NCI-H128 (cell line): ENCODE data around the gene STN1.

Experiments used
- DNase-seq: peaks from one replicate; lab custom pipeline; 2025; ENCODE audit not compliant: unreplicated experiment; lab: John Stamatoyannopoulos, UW

STN1 gene

DNA sequence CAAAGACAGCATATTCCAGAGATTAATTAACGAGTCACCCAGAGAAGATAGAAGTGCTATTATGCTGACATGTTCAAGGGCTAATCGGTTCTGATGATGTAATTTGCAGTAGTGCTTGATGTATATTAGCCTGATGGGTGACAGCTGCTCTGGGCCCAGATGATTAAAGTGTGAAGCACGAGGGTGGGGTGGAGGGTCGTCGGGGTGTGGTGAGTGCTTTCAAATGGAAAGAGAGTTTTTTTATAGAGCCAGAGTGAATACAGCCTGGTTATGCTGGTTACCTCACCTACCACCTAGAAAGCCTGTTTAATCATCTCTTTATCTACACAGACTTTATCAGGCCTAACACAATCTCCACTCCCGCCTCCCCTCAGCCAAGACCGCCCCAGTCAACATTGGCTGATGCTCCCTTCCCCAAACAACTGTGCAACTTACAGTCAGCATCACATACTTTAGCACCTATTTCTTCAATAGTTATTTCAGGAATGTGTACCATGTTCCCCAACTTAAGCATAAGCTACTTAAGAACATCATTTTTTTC is 11.5 kb upstream of the STN1 start:
- DNase-seq: no peak

- no peak for DNase-seq
Measured at GRCh38 chr10:103928784-103929183, 10.8 kb upstream of the STN1 start.

GRCh38 chr10:103926722-103927319 is 8.8 kb upstream of the STN1 start:
- no peak for DNase-seq

GRCh38 chr10:103925591-103925990 is 7.6 kb upstream of the STN1 start:
- no peak for DNase-seq

DNA sequence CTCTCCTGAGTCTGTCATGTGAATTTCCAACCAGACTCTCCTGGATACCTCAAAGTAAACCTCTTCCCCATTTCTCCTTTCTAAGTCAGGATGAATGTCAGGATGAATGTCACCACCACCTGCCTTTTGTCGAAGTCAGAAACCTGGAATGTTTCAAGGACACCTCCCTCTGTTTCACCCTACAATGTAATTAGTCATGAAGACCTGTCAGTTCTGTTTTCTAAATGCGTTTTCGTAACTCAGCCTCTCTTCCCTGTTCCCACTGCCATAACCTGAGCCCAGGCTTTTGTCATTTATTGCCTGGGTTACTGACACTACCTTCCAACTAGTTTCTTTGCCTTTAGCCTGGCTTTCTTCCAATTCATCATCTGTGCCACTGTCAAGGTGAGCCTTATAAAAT is 5.5 kb upstream of the STN1 start:
- no peak for DNase-seq

- no peak for DNase-seq
Measured at GRCh38 chr10:103922659-103923058, 4.7 kb upstream of the STN1 start.

GRCh38 chr10:103921750-103922195 is 3.8 kb upstream of the STN1 start:
- no peak for DNase-seq

DNA sequence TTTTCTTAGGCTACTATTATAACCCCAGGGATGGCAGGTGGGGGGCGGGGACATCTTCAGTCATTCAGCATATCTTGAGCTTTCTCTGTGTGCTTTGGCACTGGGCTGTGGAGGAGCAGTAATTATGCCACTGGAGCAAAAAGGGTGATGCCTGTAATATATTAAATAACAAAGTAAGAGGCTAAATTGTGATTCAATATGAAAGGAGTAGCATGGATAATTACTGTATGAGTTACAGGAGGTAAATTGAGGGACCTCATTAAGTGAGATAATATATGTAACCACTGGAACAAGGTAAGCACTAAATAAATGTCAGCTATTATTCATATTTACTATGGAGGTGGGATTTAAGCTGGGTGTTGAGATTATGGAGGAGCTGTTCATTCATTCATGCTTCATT is 3.3 kb upstream of the STN1 start:
- no peak for DNase-seq

DNA sequence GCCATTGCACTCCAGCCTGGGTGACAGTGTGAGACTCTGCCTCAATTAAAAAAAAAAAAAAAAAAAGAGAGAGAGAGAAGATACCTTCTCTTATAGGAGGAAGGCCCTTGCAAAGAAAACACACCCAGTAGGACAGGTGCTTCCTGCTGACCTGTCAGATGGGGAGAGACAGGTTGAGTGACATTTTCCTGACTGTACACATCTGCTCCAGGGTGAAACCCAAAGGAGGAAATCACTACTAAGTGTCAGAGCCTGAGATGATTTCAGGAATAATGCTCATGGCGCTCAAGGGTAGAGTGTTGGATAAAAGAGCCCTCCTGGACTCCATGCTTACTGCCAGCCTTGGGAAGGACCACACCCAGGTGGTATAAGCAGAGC is 1.7 kb upstream of the STN1 start:
- no peak for DNase-seq

DNA sequence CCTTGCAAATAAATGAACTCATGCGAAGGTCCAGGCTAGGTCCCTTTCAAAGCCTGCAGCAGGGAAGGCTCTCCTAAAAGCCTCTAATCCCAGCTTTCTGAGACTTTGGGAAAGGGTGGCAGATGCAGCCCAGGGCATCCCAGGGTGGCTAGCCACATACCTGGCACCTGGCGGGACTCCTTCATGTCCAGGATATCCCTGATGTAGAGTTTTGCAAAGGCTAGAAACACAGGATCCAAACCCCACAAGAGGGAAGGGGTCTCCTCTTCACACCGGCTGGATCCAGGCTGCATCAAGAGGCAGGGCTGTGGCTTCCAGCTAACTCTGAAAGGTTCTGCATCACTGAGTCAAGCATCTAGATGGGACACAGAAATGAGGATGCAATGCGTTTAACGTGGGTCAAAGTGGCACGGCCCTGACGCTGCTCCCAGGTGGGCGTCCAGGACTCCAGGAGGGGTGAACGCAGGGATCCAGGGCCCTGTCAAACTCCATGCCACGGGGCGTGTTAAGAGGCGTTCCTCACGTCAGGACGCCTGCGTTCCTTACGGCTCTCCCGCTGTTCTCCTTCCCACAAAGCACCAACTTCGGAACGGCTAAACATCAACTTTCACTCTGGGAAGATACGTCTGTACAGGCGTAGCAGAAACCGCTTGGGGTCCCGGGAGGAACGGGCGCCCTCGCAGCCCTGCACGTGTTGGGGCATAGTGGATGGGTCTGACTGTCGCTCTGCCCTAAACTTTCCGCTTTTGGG is 507 bp downstream of the STN1 start:
- no peak for DNase-seq

- no peak for DNase-seq
Measured at GRCh38 chr10:103916876-103917275, 1.1 kb downstream of the STN1 start.

DNA sequence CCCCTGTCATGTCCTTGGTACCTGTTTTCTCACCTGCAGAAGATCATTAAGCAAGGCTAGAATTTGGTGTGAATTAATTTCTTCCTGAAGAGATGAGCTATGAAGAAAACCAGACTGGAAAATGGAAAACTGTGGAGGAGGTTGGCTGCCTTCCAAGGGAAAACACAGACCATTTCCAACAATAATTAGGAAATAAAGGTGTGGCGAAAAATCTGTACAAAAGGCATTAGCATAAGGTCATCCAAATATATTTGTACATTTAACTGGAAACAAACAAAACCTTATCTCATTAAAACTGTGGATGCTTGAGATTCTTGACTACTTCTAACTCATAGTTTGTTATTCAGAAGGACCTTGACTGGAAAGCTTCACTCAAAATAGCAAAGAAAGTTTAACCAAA is 1.7 kb downstream of the STN1 start:
- no peak for DNase-seq

DNA sequence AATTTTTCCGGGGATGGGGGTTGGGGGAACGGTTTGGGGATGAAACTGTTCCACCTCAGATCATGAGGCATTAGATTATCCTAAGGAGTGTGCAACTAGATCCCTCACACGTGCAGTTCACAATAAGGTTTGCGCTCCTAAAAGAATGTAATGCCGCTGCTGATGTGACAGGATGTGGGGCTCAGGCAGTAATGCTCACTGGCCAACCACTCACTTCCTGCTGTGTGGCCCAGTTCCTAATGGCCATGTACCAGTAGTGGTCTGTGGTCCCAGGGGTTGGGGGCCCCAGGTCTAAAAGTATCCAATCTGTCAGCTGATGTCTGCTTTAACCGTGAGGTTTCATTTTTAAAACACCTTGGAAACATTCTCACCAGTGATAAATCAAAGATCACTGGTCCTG is 2.2 kb downstream of the STN1 start:
- DNase-seq: no peak

DNA sequence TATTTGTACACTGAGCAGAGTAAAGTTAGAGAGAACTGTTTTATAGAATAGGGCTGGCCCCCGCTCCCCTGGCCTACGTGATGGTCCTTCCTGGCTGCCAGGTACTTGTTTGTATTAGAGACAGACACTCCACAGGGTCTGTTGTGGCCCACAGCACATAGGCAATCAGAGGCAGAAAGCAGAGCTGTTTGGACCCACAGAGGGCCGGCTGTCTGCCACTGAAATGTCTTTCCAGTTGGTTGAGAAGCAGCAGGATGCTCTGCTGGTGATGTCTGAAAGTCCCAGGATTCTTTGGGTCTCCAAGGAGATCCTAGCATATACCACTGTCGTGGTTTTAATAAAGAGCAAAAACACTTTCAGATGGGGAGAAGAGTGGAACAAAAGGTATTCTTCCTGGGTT is 5.2 kb downstream of the STN1 start:
- no peak for DNase-seq

DNA sequence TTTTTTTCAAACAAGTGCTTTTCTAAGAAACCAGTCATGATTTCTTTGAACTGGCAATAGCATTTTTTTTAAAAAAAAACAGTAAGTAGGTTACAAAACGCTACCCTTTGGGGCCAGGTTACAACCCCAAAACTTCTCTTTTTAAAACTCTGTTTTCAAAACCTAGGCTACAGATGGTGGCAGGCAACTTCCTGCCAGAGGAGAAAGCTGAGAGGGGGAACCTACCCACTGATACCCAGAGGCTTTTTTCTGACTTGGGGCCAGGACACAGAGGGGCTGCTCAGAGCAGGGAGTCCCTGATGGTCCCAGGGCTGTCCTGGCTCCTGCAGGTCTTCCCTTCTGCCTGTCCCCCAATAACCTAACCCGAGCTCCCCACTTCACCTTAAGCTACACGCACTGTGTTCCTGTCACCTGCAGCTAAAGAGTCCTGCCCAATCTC is 6.9 kb downstream of the STN1 start:
- no peak for DNase-seq

GRCh38 chr10:103910442-103911012 is 7.5 kb downstream of the STN1 start:
- DNase-seq: no peak

- DNase-seq: no peak
Measured at GRCh38 chr10:103905441-103905840, 12.5 kb downstream of the STN1 start.

DNA sequence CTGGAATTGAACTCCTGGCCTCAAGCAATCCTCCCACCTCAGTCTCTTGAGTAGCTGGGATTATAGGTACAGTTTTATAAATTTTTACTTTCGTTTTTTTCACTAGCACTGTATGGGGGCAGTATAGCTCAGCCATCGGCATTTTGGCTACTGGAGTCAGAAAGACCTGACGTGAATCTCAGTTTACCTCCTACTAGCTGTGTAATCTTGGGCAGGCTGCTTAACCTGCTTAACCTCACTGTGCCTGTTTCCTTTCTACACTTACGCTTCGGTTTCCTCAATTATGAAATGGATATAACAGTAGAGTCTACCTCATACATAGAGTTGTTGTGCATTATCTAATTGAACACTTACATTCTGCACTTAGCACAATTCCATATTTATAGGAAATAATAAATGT is 16.7 kb downstream of the STN1 start:
- no peak for DNase-seq

DNA sequence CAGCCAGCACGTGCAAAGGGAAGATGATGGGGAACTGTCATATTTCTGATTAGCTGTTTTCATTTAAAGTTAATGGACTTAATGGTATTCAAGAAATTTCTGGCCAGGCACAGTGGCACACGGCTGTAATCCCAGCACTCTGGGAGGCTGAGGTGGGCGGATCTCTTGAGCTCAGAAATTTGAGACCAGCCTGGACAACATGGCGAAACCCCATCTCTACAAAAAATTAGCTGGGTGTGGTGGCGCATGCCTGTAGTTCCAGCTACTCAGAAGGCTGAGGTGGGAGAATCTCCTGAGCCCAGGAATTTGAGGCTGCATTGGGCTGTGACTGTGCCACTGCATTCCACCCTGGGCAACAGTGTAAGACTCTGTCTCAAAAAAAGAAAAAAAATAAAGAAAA is 18.7 kb downstream of the STN1 start:
- no peak for DNase-seq

DNA sequence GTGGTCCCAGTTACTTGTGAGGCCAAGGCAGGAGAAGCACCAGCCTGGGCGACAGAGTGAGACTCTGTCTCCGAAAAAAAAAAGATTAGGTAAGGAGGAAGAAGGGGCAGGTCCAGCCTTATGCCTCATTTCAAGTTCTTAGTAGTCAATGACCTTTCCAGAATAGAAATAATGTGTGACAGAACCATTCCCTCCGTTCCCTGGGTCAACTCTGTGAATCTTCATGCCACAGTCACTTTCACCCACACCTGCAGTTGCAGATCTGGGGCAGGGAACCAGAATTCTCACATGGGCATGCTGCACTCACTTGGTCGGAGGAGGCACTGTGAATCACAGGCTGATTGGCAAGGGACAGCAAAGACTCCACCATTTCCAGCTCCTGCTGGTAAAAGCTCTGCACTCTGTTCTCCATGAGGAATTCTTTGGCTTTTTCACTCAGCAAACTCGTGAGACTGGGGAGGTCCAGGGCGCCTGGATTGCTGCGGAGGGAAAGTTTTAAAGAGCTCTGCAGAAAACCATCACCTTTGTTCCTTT is 20.7 kb downstream of the STN1 start:
- DNase-seq: no peak

- no peak for DNase-seq
Measured at GRCh38 chr10:103896225-103896624, 21.8 kb downstream of the STN1 start.
